Right lobe of liver (tissue), 6 donors: Measurements from ENCODE around the gene EDN2. TPM values are rescaled to one million over a fixed set of nuclear protein-coding genes. Genes with fewer than 3 reads are reported as not detected.
A peak's percentile ranks its signal among the peaks of the same experiment; 100 is the strongest.

Experiments
- ATAC-seq, 4 donors: fragments of 200-7000 bp; cut with Tn5 transposase; one replicate each; pipeline ENCODE4 v1.9.1; 2020; ENCODE audit warnings: mild to moderate bottlenecking in 4 of 4, moderate library complexity in 4 of 4
- DNase-seq, 3 donors: peaks; one replicate each; pipeline ENCODE4 v3.0.0-alpha.2; 2020
- H3K27ac ChIP-seq, 3 donors: fragments of 200-600 bp; one replicate each; pipeline ENCODE4 v1.8.0; 2022
- H3K27me3 ChIP-seq, 2 donors: fragments of 200-600 bp; one replicate each; pipeline ENCODE4 v1.8.0; 2022
- H3K36me3 ChIP-seq, 4 donors: fragments of 200-600 bp; sonication (generic) in 1 of 4; one replicate each; pipeline versions ENCODE4 v1.5.1 to v1.8.0; 2017 to 2022; ENCODE audit warnings: control low read depth in 1 of 4
- H3K4me1 ChIP-seq, 4 donors: fragments of 200-600 bp; sonication (generic) in 1 of 4; one replicate each; pipeline versions ENCODE4 v1.5.1 to v1.8.0; 2017 to 2022; ENCODE audit warnings: control low read depth in 1 of 4
- H3K4me3 ChIP-seq, 3 donors: fragments of 200-600 bp; one replicate each; pipeline ENCODE4 v1.8.0; 2022
- H3K9me3 ChIP-seq, 4 donors: fragments of 200-600 bp; sonication (generic) in 1 of 4; one replicate each; pipeline versions ENCODE4 v1.5.1 to v1.8.0; 2017 to 2022; ENCODE audit warnings: control low read depth in 1 of 4
- CTCF ChIP-seq, 4 donors: fragments of 200-600 bp in 3 of 4; fragments of 450-650 bp in 1 of 4; IDR thresholded peaks; one replicate each; pipeline versions ENCODE4 v1.5.1 to v1.8.0; 2016 to 2022; ENCODE audit warnings: antibody characterized with exemption in 4 of 4, mild to moderate bottlenecking in 2 of 4
- POLR2A ChIP-seq: fragments of 450-650 bp; IDR thresholded peaks from one replicate; pipeline ENCODE4 v1.6.1; 2017; ENCODE audit warnings: antibody characterized with exemption, mild to moderate bottlenecking
- WGBS: methylation state at CpG from one replicate; pipeline ENCODE4 v1.1.6; 2018; ENCODE audit warnings: low coverage, low lambda C conversion rate; ENCODE audit not compliant: insufficient coverage; ENCODE audit errors: missing lambda C conversion rate; 5-methylcytosine and 5-hydroxymethylcytosine counted together
- intact Hi-C, 2 donors: fragments of 100-400 bp; cut with DNase I; formaldehyde crosslinking; loops; one replicate each; pipeline versions ENCODE4 v1.11.2 to v1.14.1; 2022
- total RNA-seq, 6 experiments: library from RNA; depleted of rRNA in 2 of 6; stranded (reverse); fragments of >200 nt in 2 of 6; fragmentation: NEBNext Ultra II Directional in 3 of 6; extraction: Animal tissue kit (Norgen Biotek cat#: 25700) in 3 of 6; gene quantifications; one replicate each; pipeline versions ENCODE4 v1.1.0 to v1.2.4, GENCODE V29; 2016 to 2023
- donor health status: DM: no; HTN: yes; CAD: no.
- donor health status: DM: no; HTN: no; CAD: no.
- donor health status: DM: no; HTN: no; CAD: no.
- donor health status: DM: no; HTN: yes; CAD: no.
- donor health status: DM: no; HTN: yes; CAD: no.

The EDN2 gene
- total RNA-seq, 6 experiments from 2014 or later, result 0.18 to 1.6 (median 0.31) TPM; not detected in 2

- Histone ChIP-seq H3K9me3 (no peaks in the 10 kb centered on the region), H3K4me3 (no peak overlapping the region), H3K4me1 (peaks cover 0 to 13% (median 3%) of the 10 kb centered on the region in 4 donors), H3K36me3 (no peaks in the 10 kb centered on the region), H3K27ac (no peak overlapping the region), H3K27me3 (no peaks in the 10 kb centered on the region)
- intact Hi-C loops, result no loop called here
- ATAC-seq, result no peak
- WGBS, result 83% methylated on average over 3 of the region's 3 CpGs
- TF ChIP-seq POLR2A (no peak), CTCF (IDR thresholded peaks at IDR 0.05) (no peak)
- DNase-seq, result no peak
Observed at GRCh38 chr1:41517062-41517438, 32.6 kb upstream of the EDN2 start.

- ATAC-seq (peak; percentile 89 to 99 (median 96)), DNase-seq (peak; percentile 88 to 90 (median 90))
- peaks cover 0 to 13% (median 3%) of the 10 kb centered on the region in 4 donors for H3K4me1 ChIP-seq
- 18% methylated on average over 18 of the region's 53 CpGs for WGBS
- H3K27ac ChIP-seq, result no peak overlapping the region
- intact Hi-C loops, result no loop called here
- peak overlapping the region; percentile 35 to 43 (median 35) for H3K4me3 ChIP-seq
- no peaks in the 10 kb centered on the region for H3K36me3 ChIP-seq
- no peaks in the 10 kb centered on the region for H3K27me3 ChIP-seq
- no peaks in the 10 kb centered on the region for H3K9me3 ChIP-seq
- TF ChIP-seq CTCF (IDR thresholded peaks at IDR 0.05) (peak; percentile 74 to 95 (median 94)), POLR2A (no peak)
Observed at GRCh38 chr1:41516168-41517061, 31.9 kb upstream of the EDN2 start.

- Histone ChIP-seq H3K27me3 (no peaks in the 10 kb centered on the region), H3K27ac (no peak overlapping the region), H3K36me3 (no peaks in the 10 kb centered on the region), H3K4me1 (peaks cover 0 to 13% (median 3%) of the 10 kb centered on the region in 4 donors), H3K9me3 (no peaks in the 10 kb centered on the region), H3K4me3 (no peak overlapping the region)
- ATAC-seq, result no peak
- intact Hi-C loops, result no loop called here
- DNase-seq, result no peak
- WGBS, result 25% methylated on average over 1 of the region's 6 CpGs
- no peak for TF ChIP-seq POLR2A
- TF ChIP-seq CTCF (IDR thresholded peaks at IDR 0.05), result no peak
Observed at GRCh38 chr1:41515778-41516167, 31.3 kb upstream of the EDN2 start.

- Histone ChIP-seq H3K4me3 (no peak overlapping the region), H3K4me1 (peaks cover 0 to 13% (median 3%) of the 10 kb centered on the region in 4 donors), H3K27ac (no peak overlapping the region), H3K9me3 (no peaks in the 10 kb centered on the region), H3K36me3 (no peaks in the 10 kb centered on the region), H3K27me3 (no peaks in the 10 kb centered on the region)
- TF ChIP-seq CTCF (IDR thresholded peaks at IDR 0.05) (no peak), POLR2A (no peak)
- ATAC-seq, result peak in 1 of 4 donors; percentile 9
- intact Hi-C loops, result no loop called here
- 20% methylated on average over 4 of the region's 5 CpGs for WGBS
- peak in 1 of 3 donors; percentile 52 for DNase-seq
Observed at GRCh38 chr1:41515131-41515678, 30.7 kb upstream of the EDN2 start.
